ENCODE results near the gene GRIN1.

GRIN1 gene

DNA sequence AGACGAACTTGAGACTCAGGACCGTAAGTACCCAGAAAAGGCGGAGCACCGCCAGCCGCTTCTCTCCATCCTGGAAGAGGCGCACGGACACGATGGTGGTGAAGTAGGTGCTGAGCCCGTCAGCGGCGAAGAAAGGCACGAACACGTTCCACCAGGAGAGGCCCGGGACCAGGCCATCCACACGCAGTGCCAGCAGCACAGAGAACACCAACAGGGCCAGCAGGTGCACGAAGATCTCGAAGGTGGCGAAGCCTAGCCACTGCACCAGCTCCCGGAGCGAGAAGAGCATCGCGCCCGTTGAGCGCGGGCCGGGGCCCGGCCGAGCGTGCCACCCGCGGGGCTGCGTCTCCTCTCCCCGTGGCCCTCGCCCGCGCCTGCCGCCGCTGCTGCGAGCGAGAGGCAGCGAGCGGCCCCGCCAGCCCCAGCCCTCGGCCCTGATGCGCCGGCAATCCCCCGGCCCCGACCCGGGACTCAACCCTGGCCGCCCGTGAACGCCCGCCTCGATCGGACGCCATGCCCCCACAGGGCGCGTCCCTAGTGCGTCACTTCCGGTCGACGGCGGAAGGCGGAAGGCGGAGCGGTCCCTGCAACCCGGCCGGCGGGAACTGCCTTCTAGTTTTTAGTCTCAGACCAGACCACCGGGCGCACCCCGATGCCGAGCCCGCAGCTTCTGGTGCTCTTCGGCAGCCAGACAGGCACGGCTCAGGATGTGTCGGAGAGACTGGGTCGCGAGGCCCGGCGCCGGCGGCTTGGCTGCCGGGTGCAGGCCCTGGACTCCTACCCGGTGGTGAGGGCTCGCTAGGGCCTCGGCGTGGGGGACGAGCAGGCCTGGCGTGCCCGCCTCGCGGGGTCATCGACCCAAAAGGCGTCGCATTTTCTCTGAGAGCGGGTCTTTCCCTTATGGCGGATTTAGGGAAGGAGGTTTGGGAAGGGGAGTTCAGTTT, 66.4 kb downstream of the GRIN1 start, which contains the start of the genes NDOR1 and TMEM203 (continued):
- TF ChIP-seq, protein P1, sequence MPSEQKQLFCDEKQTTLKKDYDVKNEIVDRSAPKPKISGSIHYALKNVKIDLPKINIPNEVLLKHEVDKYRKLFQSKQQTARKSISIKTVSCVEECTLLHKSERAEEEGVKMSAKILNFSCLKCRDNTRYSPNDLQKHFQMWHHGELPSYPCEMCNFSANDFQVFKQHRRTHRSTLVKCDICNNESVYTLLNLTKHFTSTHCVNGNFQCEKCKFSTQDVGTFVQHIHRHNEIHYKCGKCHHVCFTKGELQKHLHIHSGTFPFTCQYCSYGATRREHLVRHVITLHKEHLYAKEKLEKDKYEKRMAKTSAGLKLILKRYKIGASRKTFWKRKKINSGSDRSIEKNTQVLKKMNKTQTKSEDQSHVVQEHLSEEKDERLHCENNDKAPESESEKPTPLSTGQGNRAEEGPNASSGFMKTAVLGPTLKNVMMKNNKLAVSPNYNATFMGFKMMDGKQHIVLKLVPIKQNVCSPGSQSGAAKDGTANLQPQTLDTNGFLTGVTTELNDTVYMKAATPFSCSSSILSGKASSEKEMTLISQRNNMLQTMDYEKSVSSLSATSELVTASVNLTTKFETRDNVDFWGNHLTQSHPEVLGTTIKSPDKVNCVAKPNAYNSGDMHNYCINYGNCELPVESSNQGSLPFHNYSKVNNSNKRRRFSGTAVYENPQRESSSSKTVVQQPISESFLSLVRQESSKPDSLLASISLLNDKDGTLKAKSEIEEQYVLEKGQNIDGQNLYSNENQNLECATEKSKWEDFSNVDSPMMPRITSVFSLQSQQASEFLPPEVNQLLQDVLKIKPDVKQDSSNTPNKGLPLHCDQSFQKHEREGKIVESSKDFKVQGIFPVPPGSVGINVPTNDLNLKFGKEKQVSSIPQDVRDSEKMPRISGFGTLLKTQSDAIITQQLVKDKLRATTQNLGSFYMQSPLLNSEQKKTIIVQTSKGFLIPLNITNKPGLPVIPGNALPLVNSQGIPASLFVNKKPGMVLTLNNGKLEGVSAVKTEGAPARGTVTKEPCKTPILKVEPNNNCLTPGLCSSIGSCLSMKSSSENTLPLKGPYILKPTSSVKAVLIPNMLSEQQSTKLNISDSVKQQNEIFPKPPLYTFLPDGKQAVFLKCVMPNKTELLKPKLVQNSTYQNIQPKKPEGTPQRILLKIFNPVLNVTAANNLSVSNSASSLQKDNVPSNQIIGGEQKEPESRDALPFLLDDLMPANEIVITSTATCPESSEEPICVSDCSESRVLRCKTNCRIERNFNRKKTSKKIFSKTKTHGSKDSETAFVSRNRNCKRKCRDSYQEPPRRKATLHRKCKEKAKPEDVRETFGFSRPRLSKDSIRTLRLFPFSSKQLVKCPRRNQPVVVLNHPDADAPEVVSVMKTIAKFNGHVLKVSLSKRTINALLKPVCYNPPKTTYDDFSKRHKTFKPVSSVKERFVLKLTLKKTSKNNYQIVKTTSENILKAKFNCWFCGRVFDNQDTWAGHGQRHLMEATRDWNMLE (tag by site-specific recombination; conservative IDR thresholded peaks at IDR 0.05; ENCODE audit: low read depth) = 0 out of 2 replicates have a peak, but pooled peaks have one; percentile 18
- TF ChIP-seq ZNF837 (tag by site-specific recombination; IDR thresholded peaks at IDR 0.05) (no peak), SCRT2 (tag by site-specific recombination; IDR thresholded peaks at IDR 0.05) (no peak), ZNF571 (tag by site-specific recombination; IDR thresholded peaks at IDR 0.05) (no peak), PRDM10 (tag by site-specific recombination; IDR thresholded peaks at IDR 0.05) (peak; percentile 52), ZNF555 (tag by site-specific recombination; conservative IDR thresholded peaks at IDR 0.05) (no peak), KLF7 (tag by site-specific recombination; IDR thresholded peaks at IDR 0.05; ENCODE audit: borderline replicate concordance) (no peak), ZNF76 (tag by site-specific recombination; IDR thresholded peaks at IDR 0.05; ENCODE audit: borderline replicate concordance, low read depth) (peak; percentile 62; the same call in 1 of the 2 replicates), PRDM6 (tag by site-specific recombination; IDR thresholded peaks at IDR 0.05) (no peak), ZNF707 (tag by site-specific recombination; IDR thresholded peaks at IDR 0.05) (no peak), ZSCAN23 (tag by site-specific recombination; IDR thresholded peaks at IDR 0.05) (peak; percentile 49; the same call in 1 of the 2 replicates), ZNF394 (tag by site-specific recombination; IDR thresholded peaks at IDR 0.05; ENCODE audit: borderline replicate concordance) (0 out of 2 replicates have a peak, but pooled peaks have one; percentile 21), ZNF37A (tag by site-specific recombination; IDR thresholded peaks at IDR 0.05) (no peak), ZNF629 (tag by site-specific recombination; IDR thresholded peaks at IDR 0.05) (no peak), ZNF692 (tag by site-specific recombination; IDR thresholded peaks at IDR 0.05) (peak; percentile 44; the same call in 1 of the 2 replicates), ZSCAN16 (tag by site-specific recombination; IDR thresholded peaks at IDR 0.05) (no peak), ZBTB44 (tag by site-specific recombination; IDR thresholded peaks at IDR 0.05) (peak; percentile 36; the same call in 1 of the 2 replicates), ZNF266 (tag by site-specific recombination; IDR thresholded peaks at IDR 0.05; ENCODE audit: low read depth) (no peak)
- TF ChIP-seq, protein P2, sequence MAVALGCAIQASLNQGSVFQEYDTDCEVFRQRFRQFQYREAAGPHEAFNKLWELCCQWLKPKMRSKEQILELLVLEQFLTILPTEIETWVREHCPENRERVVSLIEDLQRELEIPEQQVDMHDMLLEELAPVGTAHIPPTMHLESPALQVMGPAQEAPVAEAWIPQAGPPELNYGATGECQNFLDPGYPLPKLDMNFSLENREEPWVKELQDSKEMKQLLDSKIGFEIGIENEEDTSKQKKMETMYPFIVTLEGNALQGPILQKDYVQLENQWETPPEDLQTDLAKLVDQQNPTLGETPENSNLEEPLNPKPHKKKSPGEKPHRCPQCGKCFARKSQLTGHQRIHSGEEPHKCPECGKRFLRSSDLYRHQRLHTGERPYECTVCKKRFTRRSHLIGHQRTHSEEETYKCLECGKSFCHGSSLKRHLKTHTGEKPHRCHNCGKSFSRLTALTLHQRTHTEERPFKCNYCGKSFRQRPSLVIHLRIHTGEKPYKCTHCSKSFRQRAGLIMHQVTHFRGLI (tag by site-specific recombination; IDR thresholded peaks at IDR 0.05) = no peak
- TF ChIP-seq, protein P3, sequence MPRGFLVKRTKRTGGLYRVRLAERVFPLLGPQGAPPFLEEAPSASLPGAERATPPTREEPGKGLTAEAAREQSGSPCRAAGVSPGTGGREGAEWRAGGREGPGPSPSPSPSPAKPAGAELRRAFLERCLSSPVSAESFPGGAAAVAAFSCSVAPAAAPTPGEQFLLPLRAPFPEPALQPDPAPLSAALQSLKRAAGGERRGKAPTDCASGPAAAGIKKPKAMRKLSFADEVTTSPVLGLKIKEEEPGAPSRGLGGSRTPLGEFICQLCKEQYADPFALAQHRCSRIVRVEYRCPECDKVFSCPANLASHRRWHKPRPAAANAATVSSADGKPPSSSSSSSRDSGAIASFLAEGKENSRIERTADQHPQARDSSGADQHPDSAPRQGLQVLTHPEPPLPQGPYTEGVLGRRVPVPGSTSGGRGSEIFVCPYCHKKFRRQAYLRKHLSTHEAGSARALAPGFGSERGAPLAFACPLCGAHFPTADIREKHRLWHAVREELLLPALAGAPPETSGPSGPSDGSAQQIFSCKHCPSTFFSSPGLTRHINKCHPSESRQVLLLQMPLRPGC (tag by site-specific recombination; IDR thresholded peaks at IDR 0.05) = peak; percentile 19; the same call in 1 of the 2 replicates

All from HEK293 (cell line).